IMR-90 (cell line): Measurements from ENCODE around the gene PSEN2. TPM values are rescaled to one million over a fixed set of nuclear protein-coding genes. Genes with fewer than 3 reads are reported as not detected.

Source experiments
- ATAC-seq: fragments of 200-7000 bp; cut with Tn5 transposase; 2 replicates; pipeline ENCODE4 v1.9.1; 2020; ENCODE audit warnings: low read depth, mild to moderate bottlenecking, moderate library complexity
- BruUV-seq: library from RNA; stranded (reverse); fragments of 400-500 nt; replicated peaks from 2 replicates; lab custom pipeline; 2021; lab: Mats Ljungman, UMichigan
- CTCF ChIA-PET: fragments of 300-600 bp; formaldehyde crosslinking; extraction: SDS; loops from one replicate; lab custom pipeline; 2021; ENCODE audit warnings: antibody characterized with exemption; lab: Yijun Ruan, JAX
- POLR2A ChIA-PET: fragments of 300-600 bp; sonication (Branson Sonifier 250); formaldehyde crosslinking; loops from one replicate; lab custom pipeline; 2022; ENCODE audit warnings: antibody characterized with exemption; ENCODE audit not compliant: unreplicated experiment; lab: Charles Lee
- DNase-seq: peaks from one replicate; pipeline ENCODE4 v3.0.0; 2013
- H2AFZ ChIP-seq: replicated peaks from 2 replicates; pipeline ENCODE3; 2013; ENCODE audit warnings: low read length, mild to moderate bottlenecking; ENCODE audit not compliant: poor library complexity
- H2AK5ac ChIP-seq: 2 replicates; pipeline ENCODE4 v1.6.1; 2013; ENCODE audit warnings: low read depth, low read length, inconsistent platforms
- H2AK9ac ChIP-seq: replicated peaks from 2 replicates; pipeline ENCODE3; 2013; ENCODE audit warnings: mild to moderate bottlenecking, low read depth, low read length, moderate library complexity; ENCODE audit not compliant: poor library complexity
- H2BK120ac ChIP-seq: 2 replicates; pipeline ENCODE4 v1.6.1; 2013; ENCODE audit warnings: low read depth, low read length, inconsistent platforms
- H2BK15ac ChIP-seq: 3 replicates; pipeline ENCODE4 v1.6.1; 2013; ENCODE audit warnings: low read depth, low read length, inconsistent platforms
- H2BK20ac ChIP-seq: 2 replicates; pipeline ENCODE4 v1.6.1; 2013; ENCODE audit warnings: low read depth, mild to moderate bottlenecking, inconsistent platforms, low read length, moderate library complexity
- H2BK5ac ChIP-seq: 2 replicates; pipeline ENCODE4 v1.6.1; 2013; ENCODE audit warnings: mild to moderate bottlenecking, low read depth, low read length, inconsistent platforms; ENCODE audit not compliant: poor library complexity, severe bottlenecking
- H3K14ac ChIP-seq: replicated peaks from 2 replicates; pipeline ENCODE4 v1.6.1; 2013; ENCODE audit warnings: low read depth, low read length, inconsistent platforms
- H3K18ac ChIP-seq: 2 replicates; pipeline ENCODE4 v1.6.1; 2013; ENCODE audit warnings: low read depth, low read length, control low read depth
- H3K23ac ChIP-seq: 2 replicates; pipeline ENCODE4 v1.6.1; 2013; ENCODE audit warnings: low read depth, low read length, inconsistent platforms
- H3K27ac ChIP-seq: 2 replicates; pipeline ENCODE4 v1.5.1; 2013; ENCODE audit warnings: mild to moderate bottlenecking, control low read depth, low read length; ENCODE audit not compliant: insufficient read depth
- H3K27me3 ChIP-seq: 2 replicates; pipeline ENCODE4 v1.6.1; 2013; ENCODE audit warnings: low read length; ENCODE audit not compliant: control insufficient read depth, insufficient read depth
- H3K36me3 ChIP-seq: 2 replicates; pipeline ENCODE4 v1.6.1; 2013; ENCODE audit warnings: low read length, mixed read lengths; ENCODE audit not compliant: control insufficient read depth, insufficient read depth
- H3K4ac ChIP-seq: 2 replicates; pipeline ENCODE4 v1.6.1; 2013; ENCODE audit warnings: low read depth, low read length, inconsistent platforms
- H3K4me1 ChIP-seq: 2 replicates; pipeline ENCODE4 v1.6.1; 2013; ENCODE audit warnings: low read length, mixed read lengths; ENCODE audit not compliant: control insufficient read depth, insufficient read depth
- H3K4me2 ChIP-seq: 2 replicates; pipeline ENCODE4 v1.6.1; 2013; ENCODE audit warnings: low read depth, mild to moderate bottlenecking, control low read depth, low read length, moderate library complexity
- H3K4me3 ChIP-seq: 2 replicates; pipeline ENCODE4 v1.5.1; 2013; ENCODE audit warnings: low read depth, mild to moderate bottlenecking, control low read depth, low read length, moderate library complexity; ENCODE audit not compliant: insufficient read depth
- H3K56ac ChIP-seq: 2 replicates; pipeline ENCODE4 v1.6.1; 2013; ENCODE audit warnings: low read length, inconsistent platforms; ENCODE audit not compliant: insufficient read depth; ENCODE audit errors: extremely low read depth
- H3K79me1 ChIP-seq, 2 experiments: 2 replicates each; pipeline ENCODE4 v1.6.1; 2013; ENCODE audit warnings: low read length in 2 of 2, inconsistent platforms in 1 of 2, low read depth in 1 of 2
- H3K9ac ChIP-seq: 2 replicates; pipeline ENCODE4 v1.6.1; 2013; ENCODE audit warnings: low read depth, low read length, control low read depth
- H3K9me1 ChIP-seq: 2 replicates; pipeline ENCODE4 v1.6.1; 2013; ENCODE audit warnings: low read length, inconsistent platforms; ENCODE audit not compliant: insufficient read depth
- H3K9me3 ChIP-seq: 2 replicates; pipeline ENCODE4 v1.6.1; 2013; ENCODE audit warnings: low read length; ENCODE audit not compliant: control insufficient read depth, insufficient read depth
- H4K20me1 ChIP-seq: 2 replicates; pipeline ENCODE4 v1.6.1; 2013; ENCODE audit warnings: low read length, inconsistent platforms; ENCODE audit not compliant: insufficient read depth
- H4K5ac ChIP-seq: 2 replicates; pipeline ENCODE4 v1.6.1; 2013; ENCODE audit warnings: mild to moderate bottlenecking, low read depth, low read length, control low read depth
- H4K8ac ChIP-seq, 2 experiments: 2 replicates each; pipeline ENCODE4 v1.6.1; 2013; ENCODE audit warnings: low read depth in 2 of 2, low read length in 2 of 2, control low read depth in 1 of 2, inconsistent platforms in 1 of 2
- H4K91ac ChIP-seq: 2 replicates; pipeline ENCODE4 v1.6.1; 2013; ENCODE audit warnings: low read depth, low read length, inconsistent platforms; ENCODE audit not compliant: insufficient read depth
- BHLHE40 ChIP-seq: fragments of 150-350 bp; IDR thresholded peaks from 2 replicates; pipeline ENCODE4 v1.6.1; 2016; ENCODE audit warnings: mild to moderate bottlenecking, low read depth, low read length
- MAFK ChIP-seq: IDR thresholded peaks from 2 replicates; pipeline ENCODE4 v1.6.1; 2012; ENCODE audit warnings: low read depth, low read length, improper control_type of control experiment
- MXI1 ChIP-seq: IDR thresholded peaks from 2 replicates; pipeline ENCODE4 v1.6.1; 2012; ENCODE audit warnings: low read depth, mild to moderate bottlenecking, low read length, moderate library complexity, borderline replicate concordance
- NFE2L2 ChIP-seq: fragments of 150-350 bp; IDR thresholded peaks from 2 replicates; pipeline ENCODE4 v1.6.1; 2016; ENCODE audit warnings: low read depth, mild to moderate bottlenecking, low read length
- POLR2A ChIP-seq: IDR thresholded peaks from 2 replicates; pipeline ENCODE4 v1.6.1; 2012; ENCODE audit warnings: mild to moderate bottlenecking, low read depth, low read length
- whole genome bisulfite sequencing, 2 experiments: methylation state at CpG; one replicate each; pipeline versions ENCODE4 v1.1.5 to v1.1.7; 2013; ENCODE audit warnings: missing lambda C conversion rate in 2 of 2; ENCODE audit not compliant: insufficient read length in 1 of 2; ENCODE audit errors: extremely low coverage in 2 of 2; 5-methylcytosine and 5-hydroxymethylcytosine counted together
- dilution Hi-C: fragments of 300-500 bp; cut with HindIII; formaldehyde crosslinking; loops from one replicate; pipeline ENCODE4 v1.14.3; 2018; ENCODE audit warnings: low sequenced_read_pairs; ENCODE audit not compliant: unreplicated experiment
- in situ Hi-C: fragments of 300-500 bp; cut with MboI; formaldehyde crosslinking; loops from 3 replicates; pipeline ENCODE4 v1.14.3; 2019; ENCODE audit warnings: low sequenced_read_pairs, inconsistent platforms, mixed read lengths
- intact Hi-C: fragments of 100-400 bp; cut with micrococcal nuclease; formaldehyde crosslinking; loops from 2 replicates; pipeline ENCODE4 v1.10.0; 2022
- polyA plus RNA-seq, 3 experiments: library from polyadenylated mRNA; depleted of rRNA; stranded (reverse); fragments of >200 nt; gene quantifications; 2 replicates each; pipeline ENCODE4 v1.2.3, GENCODE V29; 2012; ENCODE audit warnings: low replicate concordance in 1 of 3
- total RNA-seq: library from RNA; depleted of rRNA; stranded (reverse); fragments of >200 nt; gene quantifications from 2 replicates; pipeline ENCODE4 v1.2.3, GENCODE V29; 2012

PSEN2 gene
- total and polyA plus RNA-seq, 2 of the 4 experiments (the other 2 are of a cell fraction), result 15.0 to 24.4 TPM

GRCh38 chr1:226908419-226908818 lies 38.0 kb downstream of the PSEN2 start:
- Histone ChIP-seq H3K36me3 (no peaks in the 10 kb centered on the region), H4K5ac (no peak overlapping the region), H3K56ac (no peak overlapping the region), H3K9me3 (no peaks in the 10 kb centered on the region), H4K91ac (no peak overlapping the region), H3K4ac (no peak overlapping the region), H2BK15ac (no peak overlapping the region), H3K27me3 (no peaks in the 10 kb centered on the region), H4K20me1 (no peaks in the 10 kb centered on the region), H2AK9ac (no peak overlapping the region), H3K9ac (no peak overlapping the region), H2AK5ac (no peak overlapping the region), H2BK20ac (no peak overlapping the region), H4K8ac (no peak overlapping the region), H3K27ac (no peak overlapping the region), H2AFZ (no peak overlapping the region), H3K23ac (no peak overlapping the region), H3K14ac (no peak overlapping the region), H3K4me1 (peaks cover 4% of the 10 kb centered on the region; the same call in 1 of the 2 replicates), H2BK120ac (no peak overlapping the region), H3K4me3 (no peak overlapping the region), H3K18ac (no peak overlapping the region), H2BK5ac (no peak overlapping the region), H3K79me1 (no peaks in the 10 kb centered on the region), H3K9me1 (peaks cover 6% of the 10 kb centered on the region; the same call in 1 of the 2 replicates), H3K4me2 (no peak overlapping the region)
- no peak for ATAC-seq
- CTCF ChIA-PET, result no interaction called here
- in situ Hi-C loops (no loop called here), intact Hi-C loops (loop anchor here (10.0 kb wide), 1 partner anchor 56 kb away; no protein-coding TSS in a partner anchor), dilution Hi-C loops (no loop called here)
- TF ChIP-seq NFE2L2, result no peak
- no peak for TF ChIP-seq POLR2A
- TF ChIP-seq MAFK, result no peak
- TF ChIP-seq MXI1, result no peak
- no peak for TF ChIP-seq BHLHE40
- no peak for DNase-seq
- no TSS peak for BruUV-seq
- 88% methylated on average over 5 of the region's 10 CpGs; no CpG with 5 or more reads in 1 of the 2 experiments for WGBS, 2 experiments
- POLR2A ChIA-PET, result no interaction called here
